Measurements from ENCODE around the gene CALN1.

Gene CALN1

GRCh38 chr7:72118366-72118765, 293.8 kb downstream of the CALN1 start:
- DNase-seq (ENCODE audit: low read depth): no peak
- TF ChIP-seq CTCF (conservative IDR thresholded peaks at IDR 0.05; ENCODE audit: control insufficient read depth, insufficient read depth, low read depth, low read length): no peak
- H3K4me3 ChIP-seq (ENCODE audit: control insufficient read depth, low read depth, low read length): no peak overlapping the region

- H3K4me3 ChIP-seq (ENCODE audit: control insufficient read depth, low read depth, low read length): no peak overlapping the region
- no peak for TF ChIP-seq CTCF (conservative IDR thresholded peaks at IDR 0.05; ENCODE audit: control insufficient read depth, insufficient read depth, low read depth, low read length)
- DNase-seq (ENCODE audit: low read depth): no peak
Observed at GRCh38 chr7:72114129-72114528, 298.0 kb downstream of the CALN1 start.

- no peak for TF ChIP-seq CTCF (conservative IDR thresholded peaks at IDR 0.05; ENCODE audit: control insufficient read depth, insufficient read depth, low read depth, low read length)
Observed at GRCh38 chr7:72112992-72113391, 299.1 kb downstream of the CALN1 start.

GRCh38 chr7:72112530-72112929, 299.6 kb downstream of the CALN1 start:
- H3K4me3 ChIP-seq (ENCODE audit: control insufficient read depth, low read depth, low read length): no peak overlapping the region
- DNase-seq (ENCODE audit: low read depth): no peak
- TF ChIP-seq CTCF (conservative IDR thresholded peaks at IDR 0.05; ENCODE audit: control insufficient read depth, insufficient read depth, low read depth, low read length): no peak

More at GRCh38 chr7:72112992-72113391, 299.1 kb downstream of the CALN1 start:
- H3K4me3 ChIP-seq (ENCODE audit: control insufficient read depth, low read depth, low read length): no peak overlapping the region
- no peak for DNase-seq (ENCODE audit: low read depth)

- TF ChIP-seq CTCF (conservative IDR thresholded peaks at IDR 0.05; ENCODE audit: control insufficient read depth, insufficient read depth, low read depth, low read length): no peak
- no peak overlapping the region for H3K4me3 ChIP-seq (ENCODE audit: control insufficient read depth, low read depth, low read length)
- no peak for DNase-seq (ENCODE audit: low read depth)
Observed at GRCh38 chr7:72111086-72111485, 301.1 kb downstream of the CALN1 start.

GRCh38 chr7:72109566-72109965, 302.6 kb downstream of the CALN1 start:
- no peak for DNase-seq (ENCODE audit: low read depth)
- no peak overlapping the region for H3K4me3 ChIP-seq (ENCODE audit: control insufficient read depth, low read depth, low read length)
- TF ChIP-seq CTCF (conservative IDR thresholded peaks at IDR 0.05; ENCODE audit: control insufficient read depth, insufficient read depth, low read depth, low read length): no peak

GRCh38 chr7:72106405-72106804, 305.7 kb downstream of the CALN1 start:
- no peak overlapping the region for H3K4me3 ChIP-seq (ENCODE audit: control insufficient read depth, low read depth, low read length)
- no peak for DNase-seq (ENCODE audit: low read depth)
- TF ChIP-seq CTCF (conservative IDR thresholded peaks at IDR 0.05; ENCODE audit: control insufficient read depth, insufficient read depth, low read depth, low read length): no peak
